SU-DHL-6 (cell line): ENCODE measurements around the gene KRTAP5-6.

Experiments used
- H2AFZ ChIP-seq: fragments of 200-600 bp; sonication (generic); 2 replicates; pipeline ENCODE4 v1.6.1; 2014; ENCODE audit warnings: low read depth, mild to moderate bottlenecking, moderate library complexity, mixed read lengths, antibody characterized with exemption, low read length; ENCODE audit not compliant: severe bottlenecking
- H3F3A ChIP-seq: fragments of 200-600 bp; shearing (Covaris generic); 2 replicates; pipeline ENCODE4 v1.6.0; 2016; ENCODE audit warnings: antibody characterized with exemption, mild to moderate bottlenecking; ENCODE audit not compliant: insufficient read depth
- H3K27ac ChIP-seq: fragments of 200-600 bp; sonication (generic); 2 replicates; pipeline ENCODE4 v1.5.1; 2016; ENCODE audit warnings: low read depth, mild to moderate bottlenecking, low read length, moderate library complexity, mixed read lengths
- H3K27me3 ChIP-seq: fragments of 200-600 bp; sonication (generic), shearing (Covaris generic); 2 replicates; pipeline ENCODE4 v1.6.0; 2014; ENCODE audit warnings: mild to moderate bottlenecking, low read length
- H3K36me3 ChIP-seq: fragments of 200-600 bp; sonication (generic); 2 replicates; pipeline ENCODE4 v1.6.1; 2014; ENCODE audit warnings: mild to moderate bottlenecking, low read length, mixed read lengths
- H3K4me2 ChIP-seq: fragments of 300-600, 200-600 bp; shearing (Covaris generic), sonication (generic); 2 replicates; pipeline ENCODE4 v1.6.0; 2014; ENCODE audit warnings: low read length, low read depth, mild to moderate bottlenecking; ENCODE audit not compliant: poor library complexity, severe bottlenecking
- H3K4me3 ChIP-seq: fragments of 200-600 bp; sonication (generic); 2 replicates; pipeline ENCODE4 v1.5.1; 2014; ENCODE audit warnings: antibody characterized with exemption, low read length, mild to moderate bottlenecking, mixed read lengths; ENCODE audit not compliant: insufficient read depth, poor library complexity, severe bottlenecking
- H3K79me2 ChIP-seq: fragments of 200-600 bp; sonication (generic); 2 replicates; pipeline ENCODE4 v1.6.1; 2014; ENCODE audit warnings: mild to moderate bottlenecking, low read length, moderate library complexity; ENCODE audit not compliant: insufficient read depth
- H3K9ac ChIP-seq: fragments of 200-600 bp; sonication (generic); 2 replicates; pipeline ENCODE4 v1.7.0; 2014; ENCODE audit warnings: mild to moderate bottlenecking, low read length
- H3K9me2 ChIP-seq: fragments of 200-600 bp; sonication (generic); replicated peaks from 2 replicates; pipeline ENCODE4 v1.6.1; 2014; ENCODE audit warnings: low read length; ENCODE audit not compliant: insufficient read depth
- H3K9me3 ChIP-seq: fragments of 200-600 bp; sonication (generic); 2 replicates; pipeline ENCODE4 v1.6.1; 2014; ENCODE audit warnings: low read length, mixed read lengths; ENCODE audit not compliant: insufficient read depth
- H4K20me1 ChIP-seq: fragments of 200-600 bp; sonication (generic); 2 replicates; pipeline ENCODE4 v1.6.1; 2014; ENCODE audit warnings: low read depth, mild to moderate bottlenecking, antibody characterized with exemption, low read length, moderate library complexity, mixed read lengths
- EZH2phosphoT487 ChIP-seq: fragments of 200-600 bp; sonication (generic), shearing (Covaris generic); conservative IDR thresholded peaks from 2 replicates; pipeline ENCODE4 v1.6.1; 2018; ENCODE audit warnings: mild to moderate bottlenecking, antibody characterized with exemption, low read length, moderate library complexity, mixed read lengths
- TF ChIP-seq, protein P1 (sequence below): fragments of 200-600 bp; sonication (generic); IDR thresholded peaks from one replicate; pipeline ENCODE4 v1.5.1; 2017; ENCODE audit warnings: antibody characterized with exemption, mild to moderate bottlenecking, low read length, moderate library complexity; ENCODE audit not compliant: insufficient read depth, poor library complexity, severe bottlenecking

The KRTAP5-6 gene

DNA sequence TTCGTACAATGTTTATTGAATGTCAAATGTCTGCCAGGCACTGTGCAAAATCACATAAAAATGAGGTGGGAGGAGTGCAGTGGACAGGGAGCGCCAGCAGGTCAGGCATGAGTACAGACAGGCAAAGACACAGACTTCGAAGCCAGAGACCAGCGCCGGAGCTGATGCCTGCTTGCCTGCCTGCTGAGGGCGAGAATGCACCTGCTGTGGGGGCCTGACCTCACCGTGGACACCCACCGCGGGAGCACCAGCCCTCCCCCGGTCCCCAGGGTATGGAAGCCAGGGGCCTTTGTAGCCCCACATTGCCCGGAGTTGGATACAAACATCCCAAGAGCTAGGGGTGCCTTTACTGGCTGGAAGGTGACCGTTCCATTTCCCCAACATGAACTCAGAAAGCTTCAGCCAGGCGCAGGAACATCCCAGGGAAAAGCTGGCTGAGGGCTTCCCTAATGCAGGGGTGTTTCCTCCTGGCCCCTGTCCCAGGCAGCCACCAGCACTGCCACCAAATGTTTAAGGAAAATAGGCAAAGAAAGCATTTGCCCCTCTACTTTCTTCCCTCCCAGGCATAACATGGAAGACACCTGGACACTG, 35.5 kb downstream of the KRTAP5-6 start:
- Histone ChIP-seq H4K20me1 (no peaks in the 10 kb centered on the region), H3K9ac (no peak overlapping the region), H3K27ac (no peak overlapping the region), H3K4me3 (no peak overlapping the region), H3K36me3 (no peaks in the 10 kb centered on the region), H3K9me2 (no peaks in the 10 kb centered on the region), H3K79me2 (no peaks in the 10 kb centered on the region), H2AFZ (no peak overlapping the region), H3K27me3 (no peaks in the 10 kb centered on the region), H3F3A (no peaks in the 10 kb centered on the region), H3K9me3 (peaks cover 12% of the 10 kb centered on the region; the same call in 1 of the 2 replicates), H3K4me2 (no peak overlapping the region)
- TF ChIP-seq EZH2phosphoT487, result no peak
- TF ChIP-seq, protein P1, sequence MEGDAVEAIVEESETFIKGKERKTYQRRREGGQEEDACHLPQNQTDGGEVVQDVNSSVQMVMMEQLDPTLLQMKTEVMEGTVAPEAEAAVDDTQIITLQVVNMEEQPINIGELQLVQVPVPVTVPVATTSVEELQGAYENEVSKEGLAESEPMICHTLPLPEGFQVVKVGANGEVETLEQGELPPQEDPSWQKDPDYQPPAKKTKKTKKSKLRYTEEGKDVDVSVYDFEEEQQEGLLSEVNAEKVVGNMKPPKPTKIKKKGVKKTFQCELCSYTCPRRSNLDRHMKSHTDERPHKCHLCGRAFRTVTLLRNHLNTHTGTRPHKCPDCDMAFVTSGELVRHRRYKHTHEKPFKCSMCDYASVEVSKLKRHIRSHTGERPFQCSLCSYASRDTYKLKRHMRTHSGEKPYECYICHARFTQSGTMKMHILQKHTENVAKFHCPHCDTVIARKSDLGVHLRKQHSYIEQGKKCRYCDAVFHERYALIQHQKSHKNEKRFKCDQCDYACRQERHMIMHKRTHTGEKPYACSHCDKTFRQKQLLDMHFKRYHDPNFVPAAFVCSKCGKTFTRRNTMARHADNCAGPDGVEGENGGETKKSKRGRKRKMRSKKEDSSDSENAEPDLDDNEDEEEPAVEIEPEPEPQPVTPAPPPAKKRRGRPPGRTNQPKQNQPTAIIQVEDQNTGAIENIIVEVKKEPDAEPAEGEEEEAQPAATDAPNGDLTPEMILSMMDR, result no peak

DNA sequence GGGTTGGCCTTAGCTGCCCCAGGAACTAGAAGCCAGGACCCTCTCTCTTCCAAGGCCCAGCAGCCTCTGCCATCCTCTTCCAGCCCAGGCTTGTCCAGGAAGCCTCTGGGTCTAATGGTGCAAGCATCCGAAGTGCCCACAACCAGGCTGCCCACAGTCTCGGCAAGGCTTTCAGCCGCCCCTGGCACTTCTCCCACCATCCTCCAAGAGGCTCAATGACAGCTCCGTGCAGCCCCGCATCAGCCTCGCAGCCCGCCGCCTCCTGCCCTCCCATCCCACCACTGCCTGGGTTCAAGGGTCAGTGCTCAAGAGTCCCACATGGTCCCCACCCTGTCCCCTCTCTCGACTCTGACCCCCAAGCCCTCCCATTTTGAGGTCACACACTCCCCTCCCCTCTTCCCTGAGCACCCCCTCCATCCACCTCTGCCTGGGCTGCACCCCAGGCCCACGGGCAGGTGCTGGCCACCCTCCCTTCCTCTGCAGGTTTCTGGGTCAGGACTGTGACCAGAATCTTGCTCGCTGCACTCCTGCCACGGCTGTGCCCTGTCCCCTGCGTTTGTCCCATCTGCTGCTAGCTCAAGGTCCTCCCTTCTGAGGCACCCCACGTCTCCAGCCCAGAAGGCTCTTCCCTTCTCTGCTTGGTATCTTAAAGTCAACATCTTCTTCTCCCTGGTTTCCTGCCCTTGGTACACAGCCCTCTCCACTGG, 36.2 kb downstream of the KRTAP5-6 start:
- H3K9ac ChIP-seq, result no peak overlapping the region
- peaks cover 16% of the 10 kb centered on the region; the same call in 1 of the 2 replicates for H3K9me3 ChIP-seq
- H3K9me2 ChIP-seq, result no peaks in the 10 kb centered on the region
- H3F3A ChIP-seq, result no peaks in the 10 kb centered on the region
- H3K4me2 ChIP-seq, result no peak overlapping the region
- H3K27ac ChIP-seq, result no peak overlapping the region
- H3K36me3 ChIP-seq, result no peaks in the 10 kb centered on the region
- TF ChIP-seq, protein P1, result no peak
- no peak for TF ChIP-seq EZH2phosphoT487
- H4K20me1 ChIP-seq, result no peaks in the 10 kb centered on the region
- H3K4me3 ChIP-seq, result no peak overlapping the region
- no peaks in the 10 kb centered on the region for H3K79me2 ChIP-seq
- no peak overlapping the region for H2AFZ ChIP-seq
- no peaks in the 10 kb centered on the region for H3K27me3 ChIP-seq

DNA sequence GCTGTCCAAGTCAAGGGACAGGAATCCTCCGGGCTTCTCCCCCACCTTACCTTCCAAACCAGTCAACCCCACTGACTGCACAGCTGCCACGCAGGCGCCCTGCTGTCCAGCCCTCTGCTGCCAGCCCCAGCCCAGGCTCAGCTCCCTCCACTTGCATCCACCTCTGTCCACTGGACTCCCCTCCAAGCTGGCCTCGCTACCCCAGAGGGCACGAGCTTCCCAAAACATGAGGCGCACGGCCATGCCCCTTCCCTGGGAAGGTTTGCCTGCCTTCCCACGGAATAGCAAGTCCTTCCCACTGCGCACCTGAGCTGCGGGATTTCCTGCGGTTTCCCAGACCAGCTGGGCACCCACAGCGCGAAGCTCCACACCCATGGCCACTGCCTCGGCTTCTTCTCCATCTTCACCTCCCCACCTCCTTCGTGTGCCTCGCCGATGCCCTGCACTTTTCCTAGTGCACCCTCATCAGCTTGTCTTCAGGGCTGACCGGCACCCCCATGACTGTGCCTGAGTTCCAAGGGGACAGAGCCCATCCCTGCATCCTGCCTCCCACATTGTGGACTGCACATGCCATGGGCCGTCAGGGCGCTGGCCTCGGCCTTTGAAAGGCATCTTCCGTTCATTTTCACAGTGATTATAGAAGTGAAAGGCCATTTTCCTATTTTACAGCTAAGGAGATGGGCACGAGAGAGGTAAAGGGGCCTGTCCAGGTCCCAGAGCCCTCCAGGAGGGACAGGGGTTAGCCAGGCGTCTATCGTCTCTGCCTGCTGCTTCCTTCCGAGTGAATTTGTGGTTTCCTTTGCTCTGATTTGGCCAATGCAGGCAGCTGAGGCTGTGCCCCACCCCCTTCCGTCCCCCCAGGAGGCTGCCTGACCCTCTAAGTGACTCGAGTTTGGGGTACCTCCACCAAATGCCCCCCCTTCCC, 37.0 kb downstream of the KRTAP5-6 start:
- no peaks in the 10 kb centered on the region for H3K79me2 ChIP-seq
- no peak overlapping the region for H2AFZ ChIP-seq
- no peak overlapping the region for H3K4me3 ChIP-seq
- H3F3A ChIP-seq, result no peaks in the 10 kb centered on the region
- H3K9ac ChIP-seq, result no peak overlapping the region
- peaks cover 16% of the 10 kb centered on the region; the same call in 1 of the 2 replicates for H3K9me3 ChIP-seq
- H3K27me3 ChIP-seq, result no peaks in the 10 kb centered on the region
- no peaks in the 10 kb centered on the region for H3K36me3 ChIP-seq
- H3K9me2 ChIP-seq, result no peaks in the 10 kb centered on the region
- H3K4me2 ChIP-seq, result no peak overlapping the region
- no peak overlapping the region for H3K27ac ChIP-seq
- no peak for TF ChIP-seq EZH2phosphoT487
- TF ChIP-seq, protein P1, result no peak
- no peaks in the 10 kb centered on the region for H4K20me1 ChIP-seq
